Right lobe of liver (tissue), 4 donors: Measurements from ENCODE around the gene IFITM10.

Experiments used
- CTCF ChIP-seq, 4 donors: fragments of 200-600 bp in 3 of 4; fragments of 450-650 bp in 1 of 4; IDR thresholded peaks; one replicate each; pipeline versions ENCODE4 v1.5.1 to v1.8.0; 2016 to 2022; ENCODE audit warnings: antibody characterized with exemption in 4 of 4, mild to moderate bottlenecking in 2 of 4
- POLR2A ChIP-seq: fragments of 450-650 bp; IDR thresholded peaks from one replicate; pipeline ENCODE4 v1.6.1; 2017; ENCODE audit warnings: antibody characterized with exemption, mild to moderate bottlenecking
- donor health status: DM: no; HTN: no; CAD: no.
- donor health status: DM: no; HTN: no; CAD: no.
- donor health status: DM: no; HTN: yes; CAD: no.

GRCh38 chr11:1728931-1729691, 21.3 kb downstream of the IFITM10 start:
- no peak for TF ChIP-seq CTCF (IDR thresholded peaks at IDR 0.05)
- TF ChIP-seq POLR2A: no peak
